GM18502 (cell line): ENCODE measurements around the gene JAKMIP2.

ENCODE experiments used
- ATAC-seq: cut with Tn5 transposase; IDR thresholded peaks from one replicate; pipeline ENCODE4 v1.9.1; 2021; ENCODE audit warnings: mild to moderate bottlenecking; ENCODE audit not compliant: unreplicated experiment, poor library complexity

The JAKMIP2 gene

DNA sequence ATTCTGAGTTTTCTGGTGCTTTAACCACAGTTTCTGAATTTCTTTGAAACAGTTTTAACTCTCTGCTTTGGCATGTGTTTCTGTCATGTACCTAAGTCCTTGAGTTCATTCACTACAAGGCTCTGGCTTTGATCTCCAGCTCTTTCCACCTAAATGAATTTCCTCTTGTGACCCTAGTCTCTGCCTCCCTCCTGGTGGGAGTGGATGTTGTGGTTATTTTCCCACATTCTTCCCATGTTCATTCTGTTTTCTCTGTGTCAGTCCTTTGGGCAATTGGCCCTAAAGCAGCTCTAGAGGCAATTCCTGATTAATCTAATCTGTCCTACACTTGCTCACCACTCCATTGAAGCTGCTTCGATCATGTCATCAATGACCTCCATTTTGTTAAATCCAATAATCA is 244.3 kb downstream of the JAKMIP2 start:
- no peak for ATAC-seq
